Measurements from ENCODE around the gene ARHGAP32. TPM values are rescaled to one million over a fixed set of nuclear protein-coding genes. Genes with fewer than 3 reads are reported as not detected.

The ARHGAP32 gene
- total and polyA plus RNA-seq, 2 experiments from 2014 or later = 1.2 to 5.5 TPM

DNA sequence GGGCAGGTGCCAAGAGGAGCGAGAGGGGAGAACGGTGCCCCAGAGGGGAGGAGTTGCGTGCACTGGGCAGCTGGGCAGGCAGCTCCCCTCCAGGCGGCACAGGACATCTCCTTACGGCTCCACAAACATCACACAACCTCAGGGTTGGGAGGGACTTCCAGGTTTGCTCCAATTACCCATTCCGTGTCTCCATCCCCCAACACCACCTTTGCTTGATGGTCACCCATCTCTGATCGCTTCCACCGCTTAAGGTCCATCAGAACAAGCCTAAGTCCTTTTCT is 235.0 kb downstream of the ARHGAP32 start:
- no peaks in the 10 kb centered on the region for H3K9me2 ChIP-seq (ENCODE audit: insufficient read depth)
- no peaks in the 10 kb centered on the region for H3F3A ChIP-seq (ENCODE audit: insufficient read depth)
- no peaks in the 10 kb centered on the region for H3K9me3 ChIP-seq (ENCODE audit: low read depth)
- in situ Hi-C loops (cut with MboI) = loop anchor here (25.0 kb wide), 1 partner anchor 795 kb away; no protein-coding TSS in a partner anchor
- no peak overlapping the region for H2AFZ ChIP-seq
- no peaks in the 10 kb centered on the region; the same call in 1 of the 2 replicates for H3K27me3 ChIP-seq (replicated peaks; ENCODE audit: insufficient read depth)
- no peak overlapping the region for H3K27ac ChIP-seq
- no peaks in the 10 kb centered on the region for H3K79me2 ChIP-seq (ENCODE audit: insufficient read depth)
- no peak overlapping the region for H3K9ac ChIP-seq
- peak overlapping the region; percentile 7 for H3K4me2 ChIP-seq (ENCODE audit: unreplicated experiment)
- WGBS, 2 experiments (ENCODE audit: low coverage in 1 of 2, low lambda C conversion rate in 2 of 2, missing lambda C conversion rate in 2 of 2) = 15 to 29% methylated on average over 8 of the region's 8 CpGs
- TF ChIP-seq EZH2phosphoT487 (IDR thresholded peaks at IDR 0.05; ENCODE audit: insufficient read depth, low read depth) = no peak
- TF ChIP-seq EZH2 (IDR thresholded peaks at IDR 0.05; ENCODE audit: insufficient read depth, poor library complexity, severe bottlenecking) = no peak
- no peaks in the 10 kb centered on the region for H3K36me3 ChIP-seq (ENCODE audit: low read depth)
- no peak overlapping the region for H3K4me3 ChIP-seq
- H3K4me1 ChIP-seq (ENCODE audit: insufficient read depth) = peaks cover 6% of the 10 kb centered on the region; the same call in 1 of the 2 replicates
- no peaks in the 10 kb centered on the region for H4K20me1 ChIP-seq (ENCODE audit: insufficient read depth)
- no peak for DNase-seq

DNA sequence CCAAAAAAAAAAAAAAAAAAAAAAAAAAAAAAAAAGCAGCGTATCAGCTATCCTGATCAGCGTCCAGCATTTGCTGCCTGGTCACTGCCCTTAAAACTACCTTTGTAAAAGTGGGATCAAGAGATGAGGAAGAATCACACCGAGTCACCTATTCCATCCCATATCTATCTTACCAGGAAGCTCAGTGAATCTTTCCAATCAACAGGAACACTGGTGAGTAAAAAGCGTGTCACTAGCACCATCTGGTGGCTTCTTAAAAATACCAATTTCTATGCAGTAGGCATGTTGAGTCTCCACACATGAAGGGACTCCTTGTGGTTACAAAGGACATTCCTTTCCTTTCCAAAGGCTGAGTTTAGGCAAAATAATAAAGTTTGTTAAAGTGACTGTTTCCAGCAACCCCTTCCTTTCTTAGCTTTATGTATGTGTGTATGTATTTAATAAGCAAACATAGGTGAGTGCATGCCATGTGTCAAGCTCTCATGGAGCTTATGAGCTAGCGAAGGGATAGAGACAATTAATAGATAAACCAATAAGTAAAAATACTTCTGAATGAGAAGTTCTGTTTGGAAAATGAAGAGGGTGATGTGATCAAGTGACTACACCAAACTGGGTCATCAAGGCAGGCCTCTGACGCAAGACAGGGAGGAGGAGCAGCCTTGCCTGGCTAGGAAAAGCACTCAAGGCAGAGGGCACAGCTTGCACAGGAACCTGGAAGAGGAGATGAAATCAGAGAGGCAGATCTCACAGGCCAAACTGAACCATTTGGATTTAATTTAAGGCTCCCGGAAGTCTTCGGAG is 235.5 kb downstream of the ARHGAP32 start:
- H3F3A ChIP-seq (ENCODE audit: insufficient read depth) = peaks cover 2% of the 10 kb centered on the region; the same call in 1 of the 2 replicates
- no peaks in the 10 kb centered on the region for H3K9me2 ChIP-seq (ENCODE audit: insufficient read depth)
- no peaks in the 10 kb centered on the region for H3K9me3 ChIP-seq (ENCODE audit: low read depth)
- H3K4me1 ChIP-seq (ENCODE audit: insufficient read depth) = peaks cover 6% of the 10 kb centered on the region; the same call in 1 of the 2 replicates
- in situ Hi-C loops (cut with MboI) = loop anchor here (25.0 kb wide), 1 partner anchor 794 kb away; no protein-coding TSS in a partner anchor
- no peak overlapping the region for H3K4me3 ChIP-seq
- peak; percentile 81 for DNase-seq
- no peak overlapping the region for H2AFZ ChIP-seq
- WGBS, 2 experiments (ENCODE audit: low coverage in 1 of 2, low lambda C conversion rate in 2 of 2, missing lambda C conversion rate in 2 of 2) = 20 to 21% methylated on average over 8 of the region's 8 CpGs
- H3K79me2 ChIP-seq (ENCODE audit: insufficient read depth) = no peaks in the 10 kb centered on the region
- no peak overlapping the region for H3K27ac ChIP-seq
- H3K4me2 ChIP-seq (ENCODE audit: unreplicated experiment) = peak overlapping the region; percentile 7
- TF ChIP-seq EZH2phosphoT487 (IDR thresholded peaks at IDR 0.05; ENCODE audit: insufficient read depth, low read depth) (no peak), EZH2 (IDR thresholded peaks at IDR 0.05; ENCODE audit: insufficient read depth, poor library complexity, severe bottlenecking) (no peak)
- no peak overlapping the region for H3K9ac ChIP-seq
- H4K20me1 ChIP-seq (ENCODE audit: insufficient read depth) = no peaks in the 10 kb centered on the region
- no peaks in the 10 kb centered on the region; the same call in 1 of the 2 replicates for H3K27me3 ChIP-seq (replicated peaks; ENCODE audit: insufficient read depth)
- H3K36me3 ChIP-seq (ENCODE audit: low read depth) = no peaks in the 10 kb centered on the region

DNA sequence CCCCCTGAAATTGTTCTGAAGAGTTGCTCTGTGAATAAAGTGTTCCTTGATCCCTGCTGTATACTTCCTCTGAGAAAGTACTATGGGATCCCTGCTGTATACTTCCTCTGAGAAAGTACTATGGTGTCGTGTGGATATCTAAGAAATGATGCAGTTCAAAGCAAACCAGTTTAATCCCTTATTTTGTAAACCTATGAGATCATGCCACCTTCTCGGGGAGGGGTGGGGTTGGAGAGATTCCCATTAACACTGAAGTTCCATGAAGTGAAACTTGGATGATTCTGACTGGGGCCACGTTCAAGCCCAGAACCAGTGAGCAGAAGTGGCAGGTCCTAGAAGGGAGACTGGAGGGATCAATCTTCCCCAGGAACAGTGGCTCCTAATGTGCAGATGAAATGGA is 236.5 kb downstream of the ARHGAP32 start:
- Histone ChIP-seq H3K4me1 (ENCODE audit: insufficient read depth) (peaks cover 6% of the 10 kb centered on the region; the same call in 1 of the 2 replicates), H3K9me3 (ENCODE audit: low read depth) (no peaks in the 10 kb centered on the region), H3K27me3 (replicated peaks; ENCODE audit: insufficient read depth) (no peaks in the 10 kb centered on the region; the same call in 1 of the 2 replicates), H3K9ac (no peak overlapping the region), H3F3A (ENCODE audit: insufficient read depth) (peaks cover 5% of the 10 kb centered on the region; the same call in 1 of the 2 replicates), H4K20me1 (ENCODE audit: insufficient read depth) (no peaks in the 10 kb centered on the region), H2AFZ (no peak overlapping the region), H3K4me3 (no peak overlapping the region), H3K79me2 (ENCODE audit: insufficient read depth) (no peaks in the 10 kb centered on the region), H3K9me2 (ENCODE audit: insufficient read depth) (no peaks in the 10 kb centered on the region), H3K36me3 (ENCODE audit: low read depth) (no peaks in the 10 kb centered on the region), H3K27ac (no peak overlapping the region), H3K4me2 (ENCODE audit: unreplicated experiment) (no peak overlapping the region)
- TF ChIP-seq EZH2phosphoT487 (IDR thresholded peaks at IDR 0.05; ENCODE audit: insufficient read depth, low read depth) (no peak), EZH2 (IDR thresholded peaks at IDR 0.05; ENCODE audit: insufficient read depth, poor library complexity, severe bottlenecking) (no peak)
- in situ Hi-C loops (cut with MboI) = loop anchor here (25.0 kb wide), 1 partner anchor 793 kb away; no protein-coding TSS in a partner anchor
- DNase-seq = no peak
- 44 to 52% methylated on average over 3 of the region's 3 CpGs for WGBS, 2 experiments (ENCODE audit: low coverage in 1 of 2, low lambda C conversion rate in 2 of 2, missing lambda C conversion rate in 2 of 2)

DNA sequence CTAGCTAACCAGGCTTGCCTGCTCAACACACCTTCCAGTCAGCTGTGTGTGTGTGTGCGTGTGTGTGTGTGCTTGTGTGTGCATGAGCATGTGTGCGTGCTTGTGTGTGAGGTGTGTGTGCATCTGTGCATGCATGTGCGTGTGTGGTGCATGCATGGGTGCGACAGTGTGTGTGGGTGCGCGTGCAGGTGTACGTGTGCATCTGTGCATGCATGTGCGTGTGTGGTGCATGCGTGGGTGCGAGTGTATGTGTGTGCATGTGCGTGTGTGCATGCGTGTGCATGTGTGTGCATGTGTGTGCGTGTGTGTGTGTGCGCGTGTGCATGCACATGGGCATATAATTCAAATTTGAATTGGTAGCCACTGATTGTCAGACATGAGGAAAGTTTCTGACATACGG is 239.0 kb downstream of the ARHGAP32 start:
- Histone ChIP-seq H3K27me3 (replicated peaks; ENCODE audit: insufficient read depth) (no peaks in the 10 kb centered on the region; the same call in 1 of the 2 replicates), H3K9me2 (ENCODE audit: insufficient read depth) (no peaks in the 10 kb centered on the region), H3K36me3 (ENCODE audit: low read depth) (no peaks in the 10 kb centered on the region), H3K9ac (no peak overlapping the region), H3K9me3 (ENCODE audit: low read depth) (no peaks in the 10 kb centered on the region), H3K79me2 (ENCODE audit: insufficient read depth) (no peaks in the 10 kb centered on the region), H3K4me3 (no peak overlapping the region), H4K20me1 (ENCODE audit: insufficient read depth) (no peaks in the 10 kb centered on the region), H3F3A (ENCODE audit: insufficient read depth) (peaks cover 5% of the 10 kb centered on the region; the same call in 1 of the 2 replicates), H3K4me2 (ENCODE audit: unreplicated experiment) (no peak overlapping the region), H3K27ac (no peak overlapping the region), H3K4me1 (ENCODE audit: insufficient read depth) (peaks cover 6% of the 10 kb centered on the region; the same call in 1 of the 2 replicates), H2AFZ (no peak overlapping the region)
- no peak for DNase-seq
- in situ Hi-C loops (cut with MboI) = loop anchor here (5.0 to 25.0 kb wide), 2 partner anchors 71 to 791 kb away; no protein-coding TSS in a partner anchor
- 80 to 87% methylated on average over 15 to 16 of the region's 16 CpGs for WGBS, 2 experiments (ENCODE audit: low coverage in 1 of 2, low lambda C conversion rate in 2 of 2, missing lambda C conversion rate in 2 of 2)
- no peak for TF ChIP-seq EZH2 (IDR thresholded peaks at IDR 0.05; ENCODE audit: insufficient read depth, poor library complexity, severe bottlenecking)
